Measurements from ENCODE around the gene TEDC1. TPM values are rescaled to one million over a fixed set of nuclear protein-coding genes. Genes with fewer than 3 reads are reported as not detected.

Gene TEDC1
- total RNA-seq, 1 donor, result 5.1 TPM

DNA sequence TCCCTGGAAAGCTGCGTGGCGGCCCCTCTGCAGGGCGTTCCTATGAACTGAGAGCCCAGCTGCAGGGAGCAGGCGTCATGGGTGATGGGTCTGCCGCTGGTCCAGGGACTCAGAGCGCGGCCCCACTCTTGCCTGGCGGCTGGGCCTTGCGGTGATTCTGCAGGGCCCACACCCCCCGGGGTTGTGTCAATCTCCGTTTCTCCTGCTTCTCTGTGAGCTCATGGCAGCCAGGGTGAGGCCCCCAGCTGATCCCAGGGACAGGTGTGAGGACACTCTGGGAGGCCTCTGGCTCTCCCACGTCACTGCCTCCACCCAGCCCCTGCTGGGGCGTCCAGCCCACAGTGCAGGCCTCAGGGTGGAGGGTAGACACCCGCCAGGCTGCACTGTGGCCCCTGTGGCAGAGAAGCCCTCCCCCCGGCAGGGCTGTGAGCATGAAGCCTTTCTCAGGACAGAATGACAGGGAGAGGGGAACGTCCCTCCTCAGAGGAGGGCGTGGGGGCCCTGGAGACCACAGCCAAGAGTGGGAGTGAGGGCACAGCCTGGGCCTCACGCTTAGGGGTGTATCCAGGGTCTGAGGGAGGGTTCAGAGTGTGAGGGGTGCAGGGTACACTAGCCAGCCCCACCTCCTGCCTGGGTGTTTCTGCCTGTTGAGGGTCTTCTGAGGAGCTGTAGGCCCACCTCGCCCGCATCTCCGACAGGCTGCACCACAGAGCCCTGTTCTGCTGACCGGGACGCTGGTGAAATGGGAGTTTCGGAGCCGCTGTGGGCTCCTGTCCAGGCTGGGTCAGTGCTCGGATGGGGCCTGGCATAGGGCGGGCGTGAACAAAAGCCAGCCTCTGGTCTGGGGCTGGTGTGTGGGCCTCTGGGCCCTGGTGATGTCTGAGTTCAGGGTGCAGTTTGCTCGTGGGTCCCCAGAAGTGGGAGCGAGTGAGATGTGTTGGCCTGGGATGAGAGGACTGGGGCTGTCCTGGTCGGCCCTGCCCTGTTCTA, 43.1 kb upstream of the TEDC1 start:
- Histone ChIP-seq H3K4me2 (ENCODE audit: insufficient read depth, low read length) (no peak overlapping the region), H3K4me3 (ENCODE audit: insufficient read depth, low read length) (no peak overlapping the region), H3K27ac (ENCODE audit: low read depth, low read length) (peak overlapping the region; percentile 51), H2AFZ (ENCODE audit: low read length) (no peak overlapping the region), H3K79me2 (ENCODE audit: insufficient read depth, low read length) (peaks cover 29% of the 10 kb centered on the region), H3K36me3 (ENCODE audit: insufficient read depth, low read length) (peaks cover 26% of the 10 kb centered on the region), H3K4me1 (ENCODE audit: insufficient read depth, low read length) (no peaks in the 10 kb centered on the region), H3K9me3 (ENCODE audit: low read depth, low read length) (no peaks in the 10 kb centered on the region), H3K27me3 (ENCODE audit: insufficient read depth, low read length) (no peaks in the 10 kb centered on the region), H4K20me1 (ENCODE audit: insufficient read depth, low read length) (peaks cover 16% of the 10 kb centered on the region)
- no peak for TF ChIP-seq CTCF (IDR thresholded peaks at IDR 0.05; ENCODE audit: extremely low read depth, low read depth, low read length)
- no peak for DNase-seq (ENCODE audit: insufficient read length, low spot score, missing footprints)

GRCh38 chr14:105448706-105449111, 42.3 kb upstream of the TEDC1 start:
- TF ChIP-seq CTCF (IDR thresholded peaks at IDR 0.05; ENCODE audit: extremely low read depth, low read depth, low read length), result peak; percentile 80
- DNase-seq (ENCODE audit: insufficient read length, low spot score, missing footprints), result peak; percentile 100
- H3K9me3 ChIP-seq (ENCODE audit: low read depth, low read length), result no peaks in the 10 kb centered on the region
- no peak overlapping the region for H3K4me2 ChIP-seq (ENCODE audit: insufficient read depth, low read length)
- peaks cover 16% of the 10 kb centered on the region for H4K20me1 ChIP-seq (ENCODE audit: insufficient read depth, low read length)
- no peaks in the 10 kb centered on the region for H3K4me1 ChIP-seq (ENCODE audit: insufficient read depth, low read length)
- peaks cover 29% of the 10 kb centered on the region for H3K79me2 ChIP-seq (ENCODE audit: insufficient read depth, low read length)
- no peak overlapping the region for H3K4me3 ChIP-seq (ENCODE audit: insufficient read depth, low read length)
- H3K36me3 ChIP-seq (ENCODE audit: insufficient read depth, low read length), result peaks cover 26% of the 10 kb centered on the region
- H3K27ac ChIP-seq (ENCODE audit: low read depth, low read length), result peak overlapping the region; percentile 51
- no peaks in the 10 kb centered on the region for H3K27me3 ChIP-seq (ENCODE audit: insufficient read depth, low read length)
- H2AFZ ChIP-seq (ENCODE audit: low read length), result no peak overlapping the region

DNA sequence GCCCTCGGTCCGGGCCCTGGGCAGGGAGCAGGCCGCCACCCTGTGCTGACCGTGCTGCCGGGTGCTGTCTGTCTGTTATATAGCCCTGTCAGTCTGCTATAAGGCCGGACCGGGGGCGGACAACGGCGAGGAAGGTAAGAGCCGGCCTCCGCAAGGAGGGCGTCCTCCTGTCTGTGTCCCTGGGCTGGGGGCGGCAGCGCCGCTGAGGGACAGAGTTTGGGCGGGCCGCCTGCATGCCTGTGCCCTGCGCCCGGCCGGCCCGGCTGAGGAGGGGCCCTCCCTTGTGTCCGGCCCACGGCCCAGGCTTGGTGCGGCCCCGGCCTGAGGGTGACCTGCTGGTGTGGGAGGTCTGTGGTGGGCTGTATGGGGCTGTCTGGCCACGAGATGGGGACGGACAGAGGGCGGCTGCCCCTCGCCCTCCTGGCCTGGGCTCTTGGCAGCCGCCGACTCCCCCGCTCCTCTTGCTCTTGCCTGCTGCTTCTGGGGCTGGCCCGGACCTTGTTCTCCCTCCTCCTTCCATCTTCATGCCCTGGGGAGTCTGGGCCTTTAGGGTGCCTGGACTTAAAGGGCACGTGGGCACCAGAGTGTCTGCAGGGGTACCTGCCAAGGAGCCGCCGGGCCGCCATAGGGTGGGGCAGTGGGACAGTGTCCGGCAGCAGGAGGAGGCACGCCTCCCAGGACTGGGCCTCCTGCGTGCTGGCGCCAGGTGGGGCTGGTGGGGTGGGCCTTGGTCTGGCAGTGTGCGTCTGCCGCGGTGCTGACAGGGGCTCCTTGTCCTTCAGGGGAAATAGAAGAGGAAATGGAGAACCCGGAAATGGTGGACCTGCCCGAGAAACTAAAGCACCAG, 41.5 kb upstream of the TEDC1 start:
- H3K4me2 ChIP-seq (ENCODE audit: insufficient read depth, low read length), result no peak overlapping the region
- H3K27ac ChIP-seq (ENCODE audit: low read depth, low read length), result peak overlapping the region; percentile 51
- H3K79me2 ChIP-seq (ENCODE audit: insufficient read depth, low read length), result peaks cover 29% of the 10 kb centered on the region
- H3K36me3 ChIP-seq (ENCODE audit: insufficient read depth, low read length), result peaks cover 26% of the 10 kb centered on the region
- no peak overlapping the region for H3K4me3 ChIP-seq (ENCODE audit: insufficient read depth, low read length)
- no peak for TF ChIP-seq CTCF (IDR thresholded peaks at IDR 0.05; ENCODE audit: extremely low read depth, low read depth, low read length)
- no peaks in the 10 kb centered on the region for H3K27me3 ChIP-seq (ENCODE audit: insufficient read depth, low read length)
- no peaks in the 10 kb centered on the region for H3K9me3 ChIP-seq (ENCODE audit: low read depth, low read length)
- DNase-seq (ENCODE audit: insufficient read length, low spot score, missing footprints), result no peak
- H4K20me1 ChIP-seq (ENCODE audit: insufficient read depth, low read length), result peaks cover 16% of the 10 kb centered on the region
- H3K4me1 ChIP-seq (ENCODE audit: insufficient read depth, low read length), result no peaks in the 10 kb centered on the region
- H2AFZ ChIP-seq (ENCODE audit: low read length), result no peak overlapping the region

Data from osteoblast (primary cell).